ENCODE data around the gene ZXDC. TPM values are rescaled to one million over a fixed set of nuclear protein-coding genes. Genes with fewer than 3 reads are reported as not detected.
A peak's percentile ranks its signal among the peaks of the same experiment; 100 is the strongest.

Gene ZXDC
- total RNA-seq, 2 experiments from 2014 or later = 26.6 to 27.3 TPM

- Mint-ChIP-seq H3K4me3 (no peak overlapping the region), H3K27ac (no peak overlapping the region), H3K36me3 (ENCODE audit: low read depth) (no peaks in the 10 kb centered on the region), H3K27me3 (ENCODE audit: low read depth) (no peaks in the 10 kb centered on the region), H3K9me3 (ENCODE audit: insufficient read depth) (no peaks in the 10 kb centered on the region), H3K4me1 (ENCODE audit: low read depth) (peaks cover 14% of the 10 kb centered on the region)
- POLR2A ChIA-PET = no interaction called here
- CTCF ChIA-PET = no interaction called here
- no peak for ATAC-seq
- DNase-seq = no peak
Observed at GRCh38 chr3:126485176-126485897, 9.6 kb upstream of the ZXDC start.

DNA sequence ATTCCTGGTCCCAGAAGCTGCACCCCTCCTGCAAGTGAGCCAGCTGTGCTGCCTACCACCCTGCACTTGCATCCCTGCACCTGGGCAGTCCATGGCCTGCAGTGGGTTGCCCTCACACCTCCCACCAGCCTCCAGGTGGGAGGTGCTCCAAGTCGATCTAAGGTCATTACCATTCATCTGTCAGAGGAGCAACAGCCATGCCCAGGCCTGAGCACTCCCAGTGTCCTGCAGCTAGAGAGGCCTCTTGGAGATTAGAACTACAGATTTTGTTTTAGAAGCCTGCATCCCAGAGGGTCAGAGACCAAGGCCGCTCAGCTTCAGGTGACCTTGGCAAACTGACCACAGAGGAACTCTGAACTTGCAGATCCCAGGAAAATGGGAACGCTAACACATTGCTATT lies 9.0 kb upstream of the ZXDC start:
- ChIA-PET CTCF (no interaction called here), POLR2A (no interaction called here)
- no peak overlapping the region for H3K27ac Mint-ChIP-seq
- no peak overlapping the region for H3K4me3 Mint-ChIP-seq
- no peaks in the 10 kb centered on the region for H3K9me3 Mint-ChIP-seq (ENCODE audit: insufficient read depth)
- no peaks in the 10 kb centered on the region for H3K27me3 Mint-ChIP-seq (ENCODE audit: low read depth)
- DNase-seq (no peak), ATAC-seq (no peak)
- no peaks in the 10 kb centered on the region for H3K36me3 Mint-ChIP-seq (ENCODE audit: low read depth)
- H3K4me1 Mint-ChIP-seq (ENCODE audit: low read depth) = peaks cover 14% of the 10 kb centered on the region

DNA sequence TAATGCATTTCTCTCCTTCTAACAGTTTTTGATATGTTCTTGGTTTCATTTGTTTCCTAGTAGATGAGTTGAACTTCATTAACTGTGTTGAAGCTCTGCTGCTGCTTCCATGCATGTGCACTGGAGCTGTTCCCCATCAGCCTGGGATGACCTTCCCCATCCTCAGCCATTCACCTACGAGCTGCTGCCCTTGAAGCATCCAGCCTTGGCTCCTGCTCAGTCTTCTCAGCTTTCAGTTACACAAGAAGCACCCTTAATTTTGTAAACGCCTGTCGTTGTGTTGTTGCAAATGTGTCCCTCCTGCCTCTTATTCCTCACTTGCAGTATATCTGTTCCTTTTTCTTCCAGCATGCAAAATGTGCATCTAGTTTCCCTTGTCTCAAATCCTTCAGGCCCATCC lies 8.5 kb upstream of the ZXDC start:
- no peaks in the 10 kb centered on the region for H3K36me3 Mint-ChIP-seq (ENCODE audit: low read depth)
- DNase-seq = no peak
- CTCF ChIA-PET = no interaction called here
- H3K27ac Mint-ChIP-seq = no peak overlapping the region
- H3K4me1 Mint-ChIP-seq (ENCODE audit: low read depth) = peaks cover 14% of the 10 kb centered on the region
- H3K27me3 Mint-ChIP-seq (ENCODE audit: low read depth) = no peaks in the 10 kb centered on the region
- H3K9me3 Mint-ChIP-seq (ENCODE audit: insufficient read depth) = no peaks in the 10 kb centered on the region
- no peak overlapping the region for H3K4me3 Mint-ChIP-seq
- POLR2A ChIA-PET = no interaction called here
- no peak for ATAC-seq

DNA sequence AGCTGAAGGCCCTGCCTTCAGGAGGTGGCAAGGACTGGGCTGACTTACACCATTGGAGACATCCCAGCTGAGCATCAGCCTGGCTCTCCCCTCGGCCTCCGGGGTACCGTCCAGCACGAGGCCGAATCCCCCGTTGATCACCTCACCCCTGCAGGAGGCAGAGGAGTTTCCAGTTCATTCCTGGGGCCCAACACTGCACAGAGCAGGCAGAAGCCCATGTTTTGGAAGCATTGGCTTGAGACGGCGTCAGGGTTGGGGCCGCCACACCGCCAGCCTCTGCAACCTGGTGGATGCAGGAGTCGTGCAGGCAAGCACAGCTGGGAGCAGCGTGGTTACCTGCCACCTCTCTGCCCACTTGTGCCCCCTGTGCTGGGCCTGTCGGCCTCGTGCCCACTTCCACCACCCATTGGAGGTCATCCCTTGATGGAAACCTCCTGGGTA lies 7.7 kb upstream of the ZXDC start:
- Mint-ChIP-seq H3K4me3 (no peak overlapping the region), H3K27ac (no peak overlapping the region), H3K36me3 (ENCODE audit: low read depth) (no peaks in the 10 kb centered on the region), H3K4me1 (ENCODE audit: low read depth) (peaks cover 14% of the 10 kb centered on the region), H3K27me3 (ENCODE audit: low read depth) (no peaks in the 10 kb centered on the region), H3K9me3 (ENCODE audit: insufficient read depth) (no peaks in the 10 kb centered on the region)
- CTCF ChIA-PET = no interaction called here
- DNase-seq (no peak), ATAC-seq (no peak)
- POLR2A ChIA-PET = no interaction called here

GRCh38 chr3:126482503-126483255 lies 7.0 kb upstream of the ZXDC start:
- POLR2A ChIA-PET = no interaction called here
- Mint-ChIP-seq H3K27ac (no peak overlapping the region), H3K4me1 (ENCODE audit: low read depth) (peaks cover 14% of the 10 kb centered on the region)

GRCh38 chr3:126481808-126482502 lies 6.3 kb upstream of the ZXDC start:
- Mint-ChIP-seq H3K4me1 (ENCODE audit: low read depth) (peaks cover 10% of the 10 kb centered on the region), H3K9me3 (ENCODE audit: insufficient read depth) (no peaks in the 10 kb centered on the region), H3K27me3 (ENCODE audit: low read depth) (peaks cover 5% of the 10 kb centered on the region), H3K4me3 (no peak overlapping the region), H3K27ac (no peak overlapping the region), H3K36me3 (ENCODE audit: low read depth) (no peaks in the 10 kb centered on the region)
- no peak for ATAC-seq
- ChIA-PET POLR2A (no interaction called here), CTCF (no interaction called here)
- DNase-seq = no peak

More at GRCh38 chr3:126482503-126483255, 7.0 kb upstream of the ZXDC start:
- DNase-seq (no peak), ATAC-seq (no peak)
- Mint-ChIP-seq H3K9me3 (ENCODE audit: insufficient read depth) (no peaks in the 10 kb centered on the region), H3K36me3 (ENCODE audit: low read depth) (no peaks in the 10 kb centered on the region), H3K27me3 (ENCODE audit: low read depth) (peaks cover 2% of the 10 kb centered on the region), H3K4me3 (no peak overlapping the region)
- CTCF ChIA-PET = no interaction called here

GRCh38 chr3:126480861-126481260 lies 5.2 kb upstream of the ZXDC start:
- CTCF ChIA-PET = no interaction called here
- DNase-seq (no peak), ATAC-seq (no peak)
- H3K27me3 Mint-ChIP-seq (ENCODE audit: low read depth) = peaks cover 5% of the 10 kb centered on the region
- POLR2A ChIA-PET = interaction anchor here (0.7 kb wide), 1 partner anchor 16 kb away, joined by 3 read pairs; no protein-coding TSS in a partner anchor
- H3K4me3 Mint-ChIP-seq = no peak overlapping the region
- no peaks in the 10 kb centered on the region for H3K9me3 Mint-ChIP-seq (ENCODE audit: insufficient read depth)
- peaks cover 7% of the 10 kb centered on the region for H3K4me1 Mint-ChIP-seq (ENCODE audit: low read depth)
- H3K36me3 Mint-ChIP-seq (ENCODE audit: low read depth) = no peaks in the 10 kb centered on the region
- no peak overlapping the region for H3K27ac Mint-ChIP-seq

DNA sequence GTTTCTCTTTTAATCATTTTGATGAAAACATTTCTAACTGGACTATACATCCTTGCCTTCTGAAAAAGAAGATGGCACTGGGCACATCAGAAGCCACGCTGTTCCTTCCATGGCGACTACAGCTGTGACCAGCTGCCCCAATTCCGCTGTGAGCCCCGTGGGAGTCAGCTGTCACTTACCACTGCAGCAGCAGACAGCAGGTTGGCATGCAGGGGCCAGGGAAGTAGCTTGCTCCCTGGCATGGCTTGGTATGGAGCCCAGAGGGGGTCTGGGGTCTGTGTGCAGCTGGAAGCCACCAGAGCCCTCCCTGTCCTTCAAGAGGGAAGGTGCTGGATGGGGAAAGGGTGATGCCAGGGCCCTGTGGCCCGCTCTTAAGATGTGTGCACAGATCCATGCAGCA lies 4.5 kb upstream of the ZXDC start:
- CTCF ChIA-PET = no interaction called here
- no peak overlapping the region for H3K4me3 Mint-ChIP-seq
- POLR2A ChIA-PET = no interaction called here
- H3K4me1 Mint-ChIP-seq (ENCODE audit: low read depth) = peaks cover 7% of the 10 kb centered on the region
- peaks cover 5% of the 10 kb centered on the region for H3K27me3 Mint-ChIP-seq (ENCODE audit: low read depth)
- ATAC-seq (no peak), DNase-seq (no peak)
- no peaks in the 10 kb centered on the region for H3K9me3 Mint-ChIP-seq (ENCODE audit: insufficient read depth)
- H3K27ac Mint-ChIP-seq = no peak overlapping the region
- H3K36me3 Mint-ChIP-seq (ENCODE audit: low read depth) = no peaks in the 10 kb centered on the region

DNA sequence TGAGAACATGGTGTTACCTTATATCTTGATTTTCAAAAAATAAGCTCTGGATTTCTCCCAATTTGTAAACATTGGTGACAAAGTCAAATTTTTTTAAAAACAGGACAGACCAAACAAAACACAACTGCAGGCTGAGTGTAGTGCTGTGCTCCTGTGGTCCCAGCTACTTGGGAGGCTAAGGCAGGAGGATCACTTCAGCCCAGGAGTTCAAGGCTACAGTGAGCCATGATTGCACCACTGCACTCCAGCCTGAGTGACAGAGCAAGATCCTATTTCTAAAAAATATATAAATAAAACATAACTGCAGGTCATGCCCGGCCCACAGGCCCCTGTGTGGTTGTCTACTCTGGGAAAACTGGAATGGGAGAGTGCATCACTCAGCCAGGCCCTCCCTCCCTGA lies 4.0 kb upstream of the ZXDC start:
- Mint-ChIP-seq H3K36me3 (ENCODE audit: low read depth) (peaks cover under 1% of the 10 kb centered on the region), H3K4me1 (ENCODE audit: low read depth) (peaks cover 9% of the 10 kb centered on the region), H3K9me3 (ENCODE audit: insufficient read depth) (no peaks in the 10 kb centered on the region), H3K27ac (no peak overlapping the region), H3K4me3 (no peak overlapping the region), H3K27me3 (ENCODE audit: low read depth) (peaks cover 5% of the 10 kb centered on the region)
- POLR2A ChIA-PET = no interaction called here
- CTCF ChIA-PET = no interaction called here
- ATAC-seq (no peak), DNase-seq (no peak)

GRCh38 chr3:126478581-126479310 lies 3.1 kb upstream of the ZXDC start:
- ChIA-PET CTCF (no interaction called here), POLR2A (interaction anchor here (0.6 kb wide), 2 partner anchors 10 to 299 kb away, joined by 3 read pairs; no protein-coding TSS in a partner anchor)
- H3K4me3 Mint-ChIP-seq = no peak overlapping the region
- ATAC-seq (no peak), DNase-seq (no peak)
- no peaks in the 10 kb centered on the region for H3K9me3 Mint-ChIP-seq (ENCODE audit: insufficient read depth)
- H3K36me3 Mint-ChIP-seq (ENCODE audit: low read depth) = peaks cover 6% of the 10 kb centered on the region
- peaks cover 5% of the 10 kb centered on the region for H3K27me3 Mint-ChIP-seq (ENCODE audit: low read depth)
- no peak overlapping the region for H3K27ac Mint-ChIP-seq
- H3K4me1 Mint-ChIP-seq (ENCODE audit: low read depth) = peaks cover 17% of the 10 kb centered on the region

DNA sequence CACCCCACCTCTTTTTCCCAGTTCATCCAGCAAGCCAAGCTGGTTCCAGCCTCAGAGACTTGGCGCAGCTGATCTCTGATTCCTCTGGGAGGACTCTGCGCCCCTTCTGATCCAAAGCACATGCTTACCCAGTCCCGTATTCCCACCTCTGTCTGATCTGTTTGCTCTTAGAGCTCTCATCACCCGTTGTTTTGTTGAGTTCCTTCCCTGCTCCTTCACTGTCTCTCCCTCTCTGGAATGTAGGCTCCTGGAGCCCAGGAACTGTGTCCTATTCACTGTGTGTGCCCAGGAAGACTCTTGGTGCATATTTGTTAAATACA lies 1.3 kb upstream of the ZXDC start:
- H3K9me3 Mint-ChIP-seq (ENCODE audit: insufficient read depth) = no peaks in the 10 kb centered on the region
- peak overlapping the region; percentile 22 for H3K4me3 Mint-ChIP-seq
- H3K36me3 Mint-ChIP-seq (ENCODE audit: low read depth) = peaks cover 23% of the 10 kb centered on the region
- H3K27ac Mint-ChIP-seq = no peak overlapping the region
- no peak for DNase-seq
- H3K4me1 Mint-ChIP-seq (ENCODE audit: low read depth) = peaks cover 35% of the 10 kb centered on the region
- no peak for ATAC-seq
- ChIA-PET CTCF (interaction anchor here (1.3 to 1.6 kb wide), 3 partner anchors 12 to 119 kb away, joined by 3 to 4 read pairs (median 4); no protein-coding TSS in a partner anchor), POLR2A (interaction anchor here (0.8 kb wide), 1 partner anchor 20 kb away, joined by 3 read pairs; no protein-coding TSS in a partner anchor)
- peaks cover 5% of the 10 kb centered on the region for H3K27me3 Mint-ChIP-seq (ENCODE audit: low read depth)
